Mucosa of gallbladder (tissue), 1 donor: ENCODE results near the gene PPP1R27. TPM values are rescaled to one million over a fixed set of nuclear protein-coding genes. Genes with fewer than 3 reads are reported as not detected.

Experiments used
- DNase-seq: peaks from one replicate; pipeline ENCODE4 v3.0.0-alpha.2; 2020; ENCODE audit warnings: low spot score
- total RNA-seq: library from RNA; stranded (reverse); gene quantifications from one replicate; pipeline ENCODE4 v1.2.1, GENCODE V29; 2021
- donor health status: DM: no; HTN: no; CAD: no.

Gene PPP1R27
- total RNA-seq, 1 donor from 2014 or later, result not detected

DNA sequence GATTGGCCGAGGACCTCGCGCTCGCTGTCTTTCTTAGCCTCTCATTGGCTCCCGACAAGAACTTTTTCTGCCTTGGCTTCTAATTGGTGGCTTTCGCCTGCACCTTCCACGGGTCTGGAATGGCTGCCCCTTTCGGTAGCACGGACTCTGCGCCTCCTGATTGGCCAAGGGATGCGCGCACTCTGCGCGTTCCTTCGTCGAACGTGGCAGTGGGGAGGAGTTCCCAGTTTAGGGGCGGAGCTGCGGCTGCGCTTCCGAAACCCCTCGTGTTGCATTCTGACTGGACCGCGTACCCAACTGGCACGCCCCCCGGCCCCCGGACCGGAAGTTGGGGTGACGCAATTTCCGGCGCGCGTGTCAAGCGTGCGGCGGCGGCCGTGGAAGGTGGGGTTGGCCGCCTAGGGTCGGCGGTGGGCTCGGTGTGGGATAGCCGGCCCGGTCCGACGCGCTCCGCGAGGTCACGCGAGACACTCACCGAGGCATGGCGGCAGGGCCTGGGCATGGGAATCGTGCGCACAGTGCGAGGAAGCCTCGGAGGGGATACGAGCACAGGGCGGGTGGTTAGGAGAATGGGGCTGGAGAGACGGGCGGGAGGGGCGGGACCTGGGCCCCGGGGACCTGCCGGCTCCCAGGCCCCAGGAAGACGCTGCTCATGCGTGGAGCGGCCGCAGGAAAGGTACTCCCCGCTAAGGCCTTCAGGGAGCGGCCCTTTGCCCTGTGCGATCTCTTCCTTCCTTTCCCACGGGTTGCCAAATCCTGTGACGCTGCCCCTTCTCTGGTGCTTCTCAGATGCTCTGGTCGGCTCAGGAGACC is 26.1 kb upstream of the PPP1R27 start:
- peak; percentile 100 for DNase-seq

DNA sequence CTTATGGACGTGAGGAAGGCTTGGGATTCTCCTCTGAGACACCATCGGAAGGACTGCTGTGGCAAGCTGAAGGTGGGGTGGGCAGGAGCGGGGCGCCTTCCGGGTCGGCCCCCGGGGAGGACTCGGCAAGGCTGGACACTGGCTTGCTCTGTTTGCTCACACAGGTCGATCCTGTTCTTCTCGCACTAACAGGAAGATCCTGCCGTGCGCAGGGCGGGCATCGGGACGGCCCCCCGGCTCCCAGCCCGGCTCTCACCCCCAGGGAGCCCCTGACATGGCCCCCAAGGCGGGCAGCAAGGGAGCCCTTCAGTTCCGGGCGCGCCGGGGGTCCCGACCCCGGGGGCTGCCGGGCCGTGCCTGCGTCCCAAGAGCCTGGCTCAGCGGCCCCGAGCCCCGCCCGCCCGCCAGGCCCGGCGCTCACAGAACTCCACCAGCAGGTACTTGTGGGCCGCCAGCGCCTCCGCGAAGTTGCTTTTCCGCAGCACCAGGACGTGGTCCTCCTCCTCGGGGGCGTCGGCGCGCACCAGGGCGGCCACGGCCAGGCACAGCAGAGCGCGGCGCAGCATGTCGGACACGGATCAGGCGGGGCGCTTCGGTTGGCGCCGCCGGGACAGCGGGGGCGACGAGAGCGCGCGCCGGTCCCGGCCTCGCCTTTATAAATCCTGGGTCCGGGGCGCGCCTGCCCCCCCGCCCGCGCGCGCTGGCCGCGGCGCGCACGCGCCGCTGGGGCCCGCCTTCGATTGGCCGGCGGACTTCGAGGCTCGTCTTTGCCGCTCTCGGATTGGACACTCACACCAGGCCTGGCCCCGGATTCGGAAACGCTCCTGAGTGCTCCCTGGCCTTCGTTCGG is 25.3 kb upstream of the PPP1R27 start, which contains the start of gene P4HB:
Gene P4HB (minus strand): TSS at position 630 of the 850 bp plus-strand sequence. CDS start 64 bp downstream, at position 566.
- DNase-seq, result no peak

- DNase-seq, result no peak
Observed at GRCh38 chr17:81858967-81859905, 24.4 kb upstream of the PPP1R27 start.

- DNase-seq, result no peak
Observed at GRCh38 chr17:81858170-81858966, 23.5 kb upstream of the PPP1R27 start.

- DNase-seq, result peak; percentile 69
Observed at GRCh38 chr17:81854974-81855774, 20.3 kb upstream of the PPP1R27 start.

DNA sequence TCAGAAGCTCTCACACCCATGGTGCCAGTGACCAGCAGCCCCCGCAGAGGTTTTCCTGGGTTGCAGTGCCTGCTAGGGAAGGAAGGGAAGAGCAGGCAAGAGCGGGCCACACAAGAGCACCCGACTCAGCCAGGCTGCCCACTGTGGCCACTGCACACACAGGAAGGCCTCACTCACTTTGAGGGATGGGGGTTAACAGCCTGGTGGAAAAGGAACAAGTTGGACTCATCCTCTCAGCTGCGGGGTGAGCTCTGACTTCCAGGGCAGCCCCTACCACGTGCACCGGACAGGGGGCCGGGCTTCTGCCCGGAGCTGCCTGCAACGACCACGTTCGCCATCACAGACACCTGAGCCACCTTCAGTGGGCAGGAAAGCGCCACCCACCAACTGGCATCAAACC is 17.4 kb upstream of the PPP1R27 start:
- no peak for DNase-seq

DNA sequence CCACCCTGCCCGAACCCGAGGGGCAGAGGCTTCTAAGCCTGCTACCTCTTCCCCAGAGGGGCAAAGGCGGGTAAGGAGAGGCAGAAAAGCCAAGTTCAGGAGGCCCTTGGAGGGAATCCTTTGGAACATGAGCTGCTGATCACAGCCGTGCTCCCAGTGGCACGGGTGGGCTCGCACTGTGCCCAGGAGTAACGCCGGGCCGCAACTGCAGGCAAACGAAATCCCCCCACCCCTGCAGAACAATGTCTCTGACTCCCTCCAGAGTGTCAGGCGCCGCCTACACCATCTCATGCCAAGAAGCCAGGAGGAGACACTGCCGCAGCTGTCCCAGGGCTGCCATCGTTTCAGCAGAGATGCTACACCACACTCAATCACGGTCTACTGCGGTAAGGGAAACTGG is 16.6 kb upstream of the PPP1R27 start:
- DNase-seq, result no peak

DNA sequence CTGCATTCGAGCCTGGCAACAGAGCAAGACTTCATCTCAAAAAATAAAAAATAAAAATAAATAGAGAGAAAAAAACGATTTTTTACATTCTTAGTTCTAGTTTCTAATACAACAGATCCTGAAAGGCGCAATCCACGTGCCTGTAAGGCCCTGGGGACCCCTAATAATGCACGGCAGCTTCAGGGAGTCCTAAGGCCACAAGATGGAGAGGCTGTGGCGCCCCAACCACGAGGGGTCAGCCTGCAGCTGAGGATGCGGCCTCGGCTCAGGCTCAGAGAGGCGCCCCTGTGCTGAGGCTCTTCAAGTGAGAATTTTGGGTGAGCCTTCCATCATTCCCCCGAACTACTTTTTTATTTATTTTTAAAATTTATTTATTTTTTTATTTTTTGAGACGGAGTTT is 14.6 kb upstream of the PPP1R27 start:
- no peak for DNase-seq

GRCh38 chr17:81846743-81847689 is 12.2 kb upstream of the PPP1R27 start:
- no peak for DNase-seq

GRCh38 chr17:81845881-81846742 is 11.3 kb upstream of the PPP1R27 start:
- no peak for DNase-seq

- no peak for DNase-seq
Observed at GRCh38 chr17:81845361-81845760, 10.5 kb upstream of the PPP1R27 start.

- no peak for DNase-seq
Observed at GRCh38 chr17:81844887-81845286, 10.0 kb upstream of the PPP1R27 start.

DNA sequence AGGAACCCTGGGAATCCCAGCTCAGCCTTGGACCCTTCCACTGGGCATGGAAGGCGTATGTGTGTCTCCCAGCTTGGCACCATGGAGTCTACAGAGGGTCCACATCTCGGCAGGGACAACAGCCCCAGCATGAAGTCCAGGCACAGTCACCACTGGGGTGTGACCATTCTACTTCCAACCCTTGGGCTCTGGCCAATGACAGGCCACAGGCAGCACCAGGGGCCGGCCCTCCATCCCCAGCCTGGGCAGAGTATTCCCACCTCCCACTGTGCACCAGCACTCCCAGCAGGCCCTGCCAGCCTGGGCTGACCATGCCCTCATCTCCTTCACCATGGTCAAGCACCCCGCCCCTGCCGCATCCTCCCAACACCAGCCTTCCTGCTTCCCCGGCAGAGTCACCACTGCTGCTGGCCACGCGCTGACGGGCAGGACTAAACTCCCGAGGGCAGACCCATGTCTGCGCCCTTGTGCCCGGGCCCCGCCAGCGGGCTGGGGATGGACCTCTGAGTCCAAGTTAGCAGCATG is 9.5 kb upstream of the PPP1R27 start:
- DNase-seq, result no peak

DNA sequence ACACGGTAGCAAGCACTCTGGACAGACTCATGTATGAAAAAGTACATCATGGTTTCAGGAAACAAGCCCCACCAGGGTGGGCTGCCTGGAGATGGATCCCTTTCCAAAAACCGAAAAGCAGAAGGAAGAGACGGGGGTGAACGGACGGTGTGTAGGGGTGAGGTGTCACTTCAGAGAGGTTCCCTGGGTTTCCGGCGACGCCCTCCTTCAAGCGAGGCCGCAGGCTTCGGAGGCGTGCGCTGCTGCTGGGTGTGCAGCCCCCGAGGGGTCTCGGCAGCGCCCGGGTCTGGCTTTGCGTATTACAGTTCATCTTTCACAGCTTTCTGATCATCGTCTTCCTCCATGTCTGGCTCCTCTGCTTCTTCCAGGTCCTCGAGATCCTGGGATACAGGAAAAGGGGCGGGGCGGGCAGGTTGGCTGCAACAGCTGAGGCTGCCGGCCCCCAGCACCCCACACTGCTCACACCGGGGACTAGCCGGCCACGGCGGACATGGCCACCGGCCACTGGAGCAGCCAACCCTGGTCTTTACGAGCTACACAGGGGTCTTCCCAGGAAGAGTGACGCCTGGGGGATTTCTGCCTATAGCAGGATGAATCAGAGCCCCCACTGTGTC is 9.0 kb upstream of the PPP1R27 start:
- no peak for DNase-seq

DNA sequence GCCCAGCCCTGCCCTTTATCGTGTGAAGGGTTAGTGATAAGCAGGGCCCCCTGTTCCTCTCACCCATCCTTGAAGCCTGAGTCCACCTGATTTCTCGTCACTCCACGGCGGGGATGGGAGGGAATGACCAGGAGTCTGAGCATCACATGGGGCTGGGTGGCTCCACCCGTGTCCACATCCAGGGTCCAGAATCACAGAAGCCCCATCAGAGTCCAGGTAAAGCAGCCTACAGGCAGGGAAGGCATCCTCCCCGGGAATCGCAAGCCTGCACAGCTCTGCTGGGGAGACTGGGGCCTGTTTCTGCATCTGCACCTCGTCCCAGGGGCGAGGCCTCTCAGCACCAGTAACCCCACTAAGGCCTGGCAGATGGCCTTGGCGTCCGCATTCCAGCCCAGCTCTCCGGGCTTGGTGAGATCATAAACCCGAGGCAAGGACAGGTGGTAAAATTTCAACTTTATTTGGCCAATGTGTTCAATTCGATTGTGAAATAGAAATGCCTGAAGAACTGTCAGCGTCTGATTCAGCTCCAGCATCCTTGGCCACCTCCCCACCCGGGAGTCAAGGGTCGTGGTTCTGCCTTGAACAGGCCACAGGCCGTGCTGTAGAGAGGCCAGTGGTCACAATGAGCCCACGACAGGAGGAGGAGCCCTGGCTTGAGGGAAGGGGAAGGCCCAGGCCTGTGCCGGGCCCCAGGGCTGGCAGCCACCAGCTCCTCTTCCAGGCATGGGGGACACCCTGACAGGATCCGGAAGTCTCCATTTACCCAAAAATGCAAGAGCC is 8.1 kb upstream of the PPP1R27 start:
- DNase-seq, result no peak

DNA sequence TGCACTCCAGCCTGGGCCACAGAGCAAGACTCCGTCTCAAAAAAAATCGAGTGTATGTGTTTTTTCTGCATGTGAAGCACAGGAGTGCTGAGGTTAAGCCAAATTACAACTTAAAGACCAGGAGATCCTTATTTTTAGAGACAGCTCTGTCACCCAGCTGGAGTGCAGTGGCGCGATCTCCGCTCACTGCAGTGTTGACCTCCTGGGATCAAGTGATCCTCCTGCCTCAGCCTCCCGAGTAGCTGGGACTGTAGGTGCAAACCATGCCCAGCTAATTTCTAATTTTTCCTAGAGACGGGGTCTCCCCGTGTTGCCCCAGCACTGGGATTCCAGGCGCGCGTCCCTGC is 7.5 kb upstream of the PPP1R27 start:
- DNase-seq, result no peak
